ENCODE measurements around the gene WNT7B.

Gene WNT7B

GRCh38 chr22:45884201-45885062 is 92.5 kb downstream of the WNT7B start:
- DNase-seq: no peak

- no peak for DNase-seq
Observed at GRCh38 chr22:45883811-45884170, 93.2 kb downstream of the WNT7B start.

GRCh38 chr22:45882881-45883810 is 93.8 kb downstream of the WNT7B start:
- DNase-seq: no peak

GRCh38 chr22:45881524-45881875 is 95.5 kb downstream of the WNT7B start:
- DNase-seq: no peak

GRCh38 chr22:45880716-45881523 is 96.0 kb downstream of the WNT7B start:
- no peak for DNase-seq

GRCh38 chr22:45880091-45880715 is 96.8 kb downstream of the WNT7B start:
- no peak for DNase-seq

- DNase-seq: no peak
Observed at GRCh38 chr22:45879552-45879949, 97.4 kb downstream of the WNT7B start.

- no peak for DNase-seq
Observed at GRCh38 chr22:45878901-45879551, 97.9 kb downstream of the WNT7B start.

GRCh38 chr22:45878051-45878781 is 98.7 kb downstream of the WNT7B start:
- no peak for DNase-seq

GRCh38 chr22:45877651-45878050 is 99.3 kb downstream of the WNT7B start:
- no peak for DNase-seq

GRCh38 chr22:45877036-45877380 is 100.0 kb downstream of the WNT7B start:
- DNase-seq: no peak

- no peak for DNase-seq
Observed at GRCh38 chr22:45876136-45877035, 100.6 kb downstream of the WNT7B start.

GRCh38 chr22:45872659-45873263 is 104.2 kb downstream of the WNT7B start:
- no peak for DNase-seq

GRCh38 chr22:45871721-45872120 is 105.2 kb downstream of the WNT7B start:
- no peak for DNase-seq
